Putamen (tissue), 1 donor: Measurements from ENCODE around the gene RNASE7.

Experiments
- DNase-seq: peaks from one replicate; pipeline ENCODE4 v3.0.0-alpha.2; 2016; ENCODE audit warnings: low spot score

RNASE7 gene

DNA sequence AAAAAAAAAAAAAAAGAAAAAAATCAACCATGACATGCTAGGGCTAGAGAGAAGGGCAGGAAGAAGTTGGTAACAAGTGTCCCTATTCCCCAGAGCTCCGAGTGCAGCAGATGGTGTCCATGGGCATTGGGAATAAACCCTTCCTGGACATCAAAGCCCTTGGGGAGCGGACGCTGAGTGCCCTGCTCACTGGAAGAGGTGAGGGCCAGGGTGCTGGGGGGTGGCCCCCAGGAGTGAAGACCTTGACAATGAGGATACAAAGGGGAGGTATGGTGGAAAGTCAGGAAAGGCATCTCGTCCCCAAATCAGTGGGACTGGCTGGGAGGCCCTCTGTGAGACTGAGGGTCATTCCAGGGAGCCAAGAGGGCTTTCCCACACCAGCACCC lies 44.7 kb downstream of the RNASE7 start:
- DNase-seq: no peak

DNA sequence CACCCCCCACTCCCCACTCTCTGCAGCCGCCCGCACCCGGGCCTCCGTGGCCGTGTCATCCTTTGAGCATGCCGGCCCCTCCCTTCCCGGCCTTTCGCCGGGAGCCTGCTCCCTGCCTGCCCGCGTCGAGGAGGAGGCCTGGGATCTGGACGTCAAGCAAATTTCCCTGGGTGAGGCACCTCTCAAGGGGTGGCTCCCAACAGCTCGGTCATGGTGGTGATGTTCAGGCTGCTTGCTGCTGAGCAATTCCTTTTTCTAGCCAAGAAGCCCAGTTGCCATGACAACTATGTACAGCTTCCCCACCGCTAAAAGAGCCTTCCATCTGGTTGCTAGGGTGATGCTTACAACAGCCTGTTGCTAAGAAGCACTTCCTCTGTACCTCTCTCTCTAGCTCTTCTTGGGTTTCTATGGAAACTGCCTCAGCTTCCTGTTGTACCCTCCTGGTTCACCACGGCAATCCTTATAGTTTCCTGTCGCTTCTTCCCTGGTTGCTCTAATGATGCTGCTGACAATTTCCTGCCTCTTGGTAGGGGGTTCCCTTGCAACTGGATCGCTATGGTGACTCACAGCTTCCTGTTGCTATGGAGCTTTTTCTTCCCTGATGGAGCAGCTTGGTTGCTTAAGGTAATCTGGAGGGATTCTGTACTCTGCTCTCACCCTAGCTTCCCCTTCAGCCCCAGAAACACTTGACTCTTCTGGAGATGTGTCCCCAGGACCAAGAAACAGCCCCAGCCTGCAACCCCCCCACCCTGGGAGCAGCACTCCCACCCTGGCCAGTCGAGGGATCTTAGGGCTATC lies 45.3 kb downstream of the RNASE7 start:
- peak; percentile 79 for DNase-seq

DNA sequence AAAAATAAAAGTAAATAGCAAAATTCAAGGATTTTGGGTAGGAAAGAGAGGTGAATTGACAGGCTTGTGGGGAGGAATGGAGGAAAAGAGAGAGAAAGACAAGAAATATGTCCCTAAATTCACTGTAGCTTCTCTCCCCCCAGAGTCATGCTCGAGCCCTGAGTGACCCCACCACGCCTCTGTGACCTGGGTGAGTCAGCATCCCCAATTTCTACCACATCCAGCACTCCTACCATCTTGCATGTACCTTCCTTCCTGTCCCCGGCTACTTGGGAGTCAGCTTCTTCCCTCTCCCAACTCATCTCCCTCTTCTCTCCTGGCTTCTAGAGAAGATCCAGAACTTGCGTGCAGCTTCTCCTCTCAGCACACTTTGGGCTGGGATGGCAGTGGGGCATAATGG lies 46.5 kb downstream of the RNASE7 start:
- DNase-seq: no peak

DNA sequence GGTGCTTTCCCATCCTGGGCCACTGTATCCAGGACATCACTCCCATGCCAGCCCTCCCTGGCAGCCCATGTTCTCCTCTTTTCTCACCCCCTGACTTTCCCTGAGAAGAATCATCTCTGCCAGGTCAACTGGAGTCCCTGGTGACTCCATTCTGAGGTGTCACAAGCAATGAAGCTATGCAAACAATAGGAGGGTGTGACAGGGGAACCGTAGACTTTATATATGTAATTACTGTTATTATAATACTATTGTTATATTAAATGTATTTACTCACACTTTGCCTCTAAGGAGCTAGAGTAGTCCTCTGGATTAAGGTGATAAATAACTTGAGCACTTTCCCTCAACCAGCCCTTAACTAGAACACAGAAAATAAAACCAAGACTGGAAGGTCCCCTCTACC lies 47.1 kb downstream of the RNASE7 start:
- no peak for DNase-seq

DNA sequence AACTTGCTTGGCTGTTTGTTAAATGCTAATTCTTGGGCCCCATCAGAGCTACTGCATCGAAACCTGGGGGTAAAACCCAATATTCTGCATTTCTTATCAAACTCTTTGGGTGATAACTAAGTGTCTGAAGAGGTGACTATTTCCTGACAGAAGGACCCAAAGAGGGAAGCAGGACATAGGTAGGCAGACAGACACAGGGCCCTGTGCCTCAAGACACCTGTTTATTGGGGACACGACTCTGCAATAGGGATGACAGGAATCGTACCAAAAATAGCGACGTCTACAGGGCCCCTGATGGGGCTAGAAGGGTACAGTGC lies 47.7 kb downstream of the RNASE7 start:
- DNase-seq: no peak

DNA sequence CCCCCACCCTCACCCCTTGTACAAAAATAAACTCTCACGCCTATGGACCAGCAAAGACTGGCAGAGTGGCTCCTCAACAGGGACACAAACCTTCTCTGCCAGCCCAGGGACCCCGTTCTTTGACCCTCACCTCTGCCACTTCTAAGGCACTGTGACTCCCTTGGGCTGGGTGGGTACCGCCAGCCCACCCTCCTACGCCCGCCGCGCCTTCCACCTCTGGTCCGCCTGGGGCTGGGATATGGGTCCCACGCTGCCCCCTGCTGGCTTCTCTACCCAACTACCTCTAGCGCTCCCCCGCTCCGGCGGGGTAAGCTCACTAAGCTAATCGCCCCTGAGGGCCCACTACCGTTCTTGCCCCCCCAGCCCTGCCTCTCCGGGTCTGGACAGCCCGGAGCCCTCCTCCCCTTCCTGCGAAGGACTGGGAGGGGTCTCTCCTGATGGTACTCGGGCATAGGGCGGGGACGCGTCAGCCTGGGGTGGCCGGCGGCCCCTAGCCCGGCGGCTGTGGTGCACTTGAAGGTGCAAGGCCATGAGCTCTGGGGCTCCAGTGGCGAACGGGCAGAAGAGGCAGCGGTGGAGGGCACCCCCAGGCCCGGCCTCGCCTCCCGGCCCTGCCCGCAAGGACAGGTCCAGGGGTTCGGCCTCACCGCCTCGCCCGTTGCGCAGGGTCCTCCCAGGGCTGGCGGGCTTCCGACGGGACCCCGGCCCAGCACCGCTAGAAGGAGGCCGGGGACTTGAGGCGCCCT lies 48.2 kb downstream of the RNASE7 start:
- DNase-seq: no peak

DNA sequence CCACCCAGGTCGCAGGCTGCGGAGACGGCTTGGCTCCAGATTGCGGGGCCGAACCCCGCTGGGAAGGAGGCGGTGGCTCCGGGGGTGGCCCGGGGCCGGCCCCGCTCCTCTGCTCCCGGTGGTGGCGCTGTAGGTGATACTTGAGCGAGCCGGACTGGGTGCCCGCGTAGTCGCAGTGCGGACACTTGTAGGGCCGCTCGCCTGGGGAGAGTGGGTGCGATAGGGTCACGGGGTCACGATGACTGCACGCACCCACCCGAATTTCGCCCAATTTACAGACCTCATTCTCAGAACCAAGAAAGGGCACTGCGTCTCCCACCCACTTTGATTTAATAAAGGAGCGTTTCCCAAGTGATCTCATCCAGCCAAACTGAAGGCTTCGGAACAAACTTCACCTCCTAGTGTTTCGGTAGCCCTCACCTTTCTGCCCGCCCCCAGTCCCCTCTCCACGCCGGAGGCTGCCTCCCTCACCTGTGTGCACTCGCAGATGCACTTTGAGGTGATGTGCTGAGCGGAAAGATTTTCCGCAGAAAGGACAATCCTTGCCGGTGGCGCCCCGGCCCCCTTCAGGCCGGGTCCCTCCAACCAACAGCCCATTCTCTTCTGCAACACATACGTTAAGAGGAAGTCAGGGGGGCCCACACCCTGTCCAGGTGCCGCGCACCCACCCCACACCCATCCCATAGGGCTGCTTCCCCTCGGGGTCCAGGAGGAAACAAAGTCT lies 48.9 kb downstream of the RNASE7 start:
- DNase-seq: no peak

DNA sequence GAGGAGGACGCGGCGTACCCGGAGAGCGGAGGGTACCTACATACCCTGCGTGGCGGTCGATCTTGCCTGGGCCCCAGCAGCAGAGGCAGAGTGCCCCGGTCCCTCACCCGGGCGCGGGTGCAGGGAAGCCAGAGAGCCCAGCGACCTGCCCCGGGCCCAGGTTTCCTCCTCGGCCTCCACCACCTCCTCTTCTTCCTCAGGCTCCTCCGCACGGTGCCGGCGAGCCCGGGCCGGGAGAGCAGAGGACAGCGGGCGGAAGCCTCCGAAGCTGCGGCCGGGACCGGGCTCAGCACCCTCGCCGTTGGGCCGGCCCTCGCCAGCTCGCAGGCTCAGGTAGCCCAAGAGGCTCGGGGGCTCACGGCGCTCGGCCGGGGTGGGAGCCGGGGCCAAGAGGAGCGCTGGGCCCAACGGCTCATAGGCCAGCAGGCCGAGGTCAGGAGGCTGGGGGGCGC lies 49.7 kb downstream of the RNASE7 start:
- no peak for DNase-seq

DNA sequence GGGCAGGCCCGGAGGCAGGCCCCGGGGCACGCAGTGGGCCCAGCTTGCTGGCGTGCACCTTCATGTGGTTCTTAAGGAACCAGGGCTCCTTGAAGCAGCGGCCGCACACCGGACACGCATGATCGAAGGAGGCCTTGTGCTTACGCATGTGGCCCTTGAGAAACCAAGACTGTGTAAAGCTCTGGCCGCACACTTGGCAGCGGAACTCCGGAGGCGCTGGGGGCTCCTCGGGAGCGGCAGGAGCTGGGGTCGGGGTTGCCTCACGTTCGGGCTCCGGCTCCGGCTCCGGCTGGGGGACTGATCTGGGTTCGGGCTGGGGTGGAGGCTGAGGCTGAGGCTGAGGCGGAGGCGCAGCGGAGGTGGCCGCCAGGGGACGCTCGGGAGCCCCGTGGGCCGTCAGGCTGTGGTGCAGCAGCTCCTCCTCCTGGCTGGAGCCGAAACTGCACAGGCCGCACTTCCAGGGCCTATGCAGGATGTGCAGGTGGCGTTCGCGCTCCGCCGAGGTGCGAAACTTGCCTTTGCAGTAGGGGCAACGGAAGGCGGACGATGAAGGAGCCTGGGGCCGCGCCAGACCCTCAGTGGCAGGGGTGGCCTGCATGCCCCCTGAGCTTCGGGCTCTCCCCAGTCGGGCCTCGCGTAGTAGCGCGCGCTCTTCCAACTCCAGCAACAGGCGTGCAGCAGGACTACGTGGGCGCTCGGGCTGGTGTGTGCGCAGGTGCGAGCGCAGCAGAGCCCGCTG lies 50.3 kb downstream of the RNASE7 start:
- DNase-seq: peak; percentile 56

DNA sequence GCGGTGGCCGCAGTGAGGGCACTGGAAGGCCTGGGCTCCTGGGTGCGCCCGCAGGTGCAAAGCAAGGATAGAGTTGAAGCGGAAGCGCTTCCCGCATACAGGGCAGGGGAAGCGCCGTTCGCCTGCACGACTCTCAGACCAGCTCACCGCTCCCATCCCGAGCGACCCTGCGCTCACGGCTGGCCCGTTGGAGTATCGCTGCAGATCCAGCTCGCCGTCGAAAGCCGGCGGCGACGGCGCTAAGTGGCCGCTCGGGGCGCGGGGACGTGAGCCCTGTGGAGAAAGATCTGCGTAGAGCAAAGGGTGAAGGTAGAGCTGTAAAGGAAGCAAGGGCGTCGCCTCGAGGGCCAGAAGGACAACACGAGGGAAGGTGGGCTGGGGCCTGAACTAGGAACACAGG lies 50.9 kb downstream of the RNASE7 start:
- no peak for DNase-seq
